GM12801 (cell line): Measurements from ENCODE around the gene CLEC3B.

Source experiments
- TF ChIP-seq, protein P1 (sequence below): IDR thresholded peaks from one replicate; pipeline ENCODE4 v1.5.1; 2011; ENCODE audit warnings: control low read depth; ENCODE audit not compliant: insufficient read length; ENCODE audit errors: extremely low read depth

CLEC3B gene

DNA sequence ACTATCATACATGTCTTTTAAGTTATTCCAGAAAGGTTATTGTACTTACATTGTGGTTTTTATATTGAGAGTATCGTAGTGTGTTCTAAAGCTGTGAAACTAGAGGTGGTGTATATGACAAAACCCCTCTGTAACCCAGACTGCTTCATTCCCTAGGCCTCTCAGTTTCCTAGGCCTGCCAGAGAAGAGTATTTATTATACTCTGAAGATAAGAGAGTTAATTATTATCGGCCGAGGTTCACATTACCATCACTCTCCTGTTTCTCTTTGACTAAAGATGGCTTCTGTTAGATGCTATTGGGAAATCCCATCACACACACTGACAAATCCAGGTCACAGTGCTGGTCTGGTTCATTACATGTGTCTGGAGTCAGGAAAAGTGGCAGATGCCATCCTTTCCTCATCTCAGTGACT is 29.5 kb upstream of the CLEC3B start:
- TF ChIP-seq, protein P1, sequence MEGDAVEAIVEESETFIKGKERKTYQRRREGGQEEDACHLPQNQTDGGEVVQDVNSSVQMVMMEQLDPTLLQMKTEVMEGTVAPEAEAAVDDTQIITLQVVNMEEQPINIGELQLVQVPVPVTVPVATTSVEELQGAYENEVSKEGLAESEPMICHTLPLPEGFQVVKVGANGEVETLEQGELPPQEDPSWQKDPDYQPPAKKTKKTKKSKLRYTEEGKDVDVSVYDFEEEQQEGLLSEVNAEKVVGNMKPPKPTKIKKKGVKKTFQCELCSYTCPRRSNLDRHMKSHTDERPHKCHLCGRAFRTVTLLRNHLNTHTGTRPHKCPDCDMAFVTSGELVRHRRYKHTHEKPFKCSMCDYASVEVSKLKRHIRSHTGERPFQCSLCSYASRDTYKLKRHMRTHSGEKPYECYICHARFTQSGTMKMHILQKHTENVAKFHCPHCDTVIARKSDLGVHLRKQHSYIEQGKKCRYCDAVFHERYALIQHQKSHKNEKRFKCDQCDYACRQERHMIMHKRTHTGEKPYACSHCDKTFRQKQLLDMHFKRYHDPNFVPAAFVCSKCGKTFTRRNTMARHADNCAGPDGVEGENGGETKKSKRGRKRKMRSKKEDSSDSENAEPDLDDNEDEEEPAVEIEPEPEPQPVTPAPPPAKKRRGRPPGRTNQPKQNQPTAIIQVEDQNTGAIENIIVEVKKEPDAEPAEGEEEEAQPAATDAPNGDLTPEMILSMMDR: no peak

DNA sequence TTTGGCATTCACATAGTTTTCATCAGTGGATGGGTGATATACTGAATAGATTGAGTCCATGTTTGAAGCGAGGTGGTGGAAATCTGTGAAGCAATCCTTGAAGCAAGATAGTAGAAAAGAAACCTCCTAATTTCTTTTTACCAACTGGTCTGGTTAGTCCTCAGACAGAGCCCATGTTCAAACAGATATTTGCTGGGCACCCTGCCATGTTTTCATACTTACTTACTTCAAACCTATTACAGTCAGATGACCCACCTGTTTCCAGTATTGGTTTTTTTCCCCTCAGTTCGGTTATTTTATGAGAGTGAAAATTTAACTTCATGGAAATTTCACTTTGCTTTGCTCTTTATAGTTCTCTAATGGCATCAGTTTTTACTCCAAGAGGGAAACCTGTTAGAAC is 26.3 kb upstream of the CLEC3B start:
- TF ChIP-seq, protein P1: no peak

DNA sequence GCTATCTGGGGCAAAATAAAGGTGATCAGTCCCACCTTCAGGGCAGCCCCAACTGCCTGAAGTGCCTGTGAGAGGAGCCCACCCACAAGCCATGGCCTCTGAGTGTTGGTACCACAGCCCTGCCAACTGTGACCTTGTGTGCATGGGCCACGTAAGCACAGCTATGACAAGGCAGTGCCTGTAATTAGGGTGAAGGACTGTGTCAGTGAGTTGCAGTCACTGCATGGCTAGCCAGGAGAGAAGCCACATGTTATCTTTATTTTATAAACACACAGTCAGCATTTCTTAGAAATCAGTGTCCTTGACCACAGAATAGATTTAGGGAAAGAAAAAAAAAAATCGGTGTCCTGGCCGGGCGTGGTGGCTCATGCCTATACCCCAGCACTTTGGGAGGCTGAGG is 25.3 kb upstream of the CLEC3B start:
- TF ChIP-seq, protein P1: no peak

DNA sequence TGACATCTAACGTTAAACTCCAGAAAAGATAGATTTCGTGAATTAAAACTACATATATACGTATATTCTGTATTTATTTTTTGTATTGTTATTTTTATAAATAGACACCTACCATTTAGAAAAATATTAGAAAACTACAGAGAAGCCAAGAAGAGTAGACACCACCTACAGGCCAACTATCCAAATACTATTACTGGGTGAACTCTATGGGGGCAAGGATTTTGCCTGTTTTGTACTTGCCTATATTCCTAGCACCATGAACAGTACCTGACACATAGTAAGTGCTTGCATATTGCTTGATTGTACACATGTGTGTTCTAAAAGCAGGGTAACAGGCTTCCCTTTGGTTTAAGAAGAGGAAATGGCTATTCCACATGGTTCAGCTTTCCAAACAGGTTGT is 24.4 kb upstream of the CLEC3B start:
- TF ChIP-seq, protein P1: no peak

DNA sequence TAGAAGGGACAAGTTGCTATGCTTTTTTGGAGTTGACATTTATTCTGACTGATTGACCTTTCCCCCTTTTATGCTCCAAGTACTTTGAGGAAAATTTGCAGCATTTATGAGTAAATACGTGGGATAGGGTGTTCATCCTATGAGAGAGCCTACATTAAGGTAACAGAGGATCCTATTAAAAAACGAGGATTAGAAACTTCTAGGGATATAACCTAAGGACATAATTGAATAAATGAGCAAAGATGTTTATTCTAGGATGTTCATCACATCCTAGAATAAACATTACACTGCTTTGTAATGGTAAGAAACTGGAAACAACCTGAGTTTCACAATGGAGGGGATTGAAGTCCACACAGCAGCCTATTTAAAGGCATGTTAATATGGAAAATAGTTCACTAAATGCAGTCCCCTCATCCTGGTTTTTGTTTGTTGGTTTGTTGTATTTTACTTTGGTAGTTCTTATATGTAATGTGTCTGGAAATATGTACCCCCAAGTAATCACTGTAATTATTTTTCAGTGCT is 23.9 kb upstream of the CLEC3B start:
- TF ChIP-seq, protein P1: no peak

DNA sequence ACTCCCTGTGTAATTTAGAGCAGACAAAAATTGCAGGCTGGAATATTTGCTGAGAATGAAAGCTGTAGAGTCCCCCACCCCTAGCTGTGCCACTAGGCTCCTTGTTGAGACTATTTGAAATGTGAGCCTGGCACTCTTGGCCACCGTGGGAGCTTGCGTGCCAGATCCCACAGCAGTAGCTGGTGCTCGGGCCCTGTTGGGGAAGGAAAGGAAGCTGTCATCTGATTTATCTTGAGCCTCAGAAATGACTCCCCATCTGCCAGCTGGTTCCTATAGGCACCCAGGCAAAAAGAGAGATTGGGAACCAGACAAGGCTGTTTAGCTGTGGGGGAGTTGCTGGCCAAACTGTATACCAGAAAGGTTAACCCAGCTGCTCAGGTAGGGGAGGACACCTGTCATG is 23.4 kb upstream of the CLEC3B start:
- TF ChIP-seq, protein P1: no peak

DNA sequence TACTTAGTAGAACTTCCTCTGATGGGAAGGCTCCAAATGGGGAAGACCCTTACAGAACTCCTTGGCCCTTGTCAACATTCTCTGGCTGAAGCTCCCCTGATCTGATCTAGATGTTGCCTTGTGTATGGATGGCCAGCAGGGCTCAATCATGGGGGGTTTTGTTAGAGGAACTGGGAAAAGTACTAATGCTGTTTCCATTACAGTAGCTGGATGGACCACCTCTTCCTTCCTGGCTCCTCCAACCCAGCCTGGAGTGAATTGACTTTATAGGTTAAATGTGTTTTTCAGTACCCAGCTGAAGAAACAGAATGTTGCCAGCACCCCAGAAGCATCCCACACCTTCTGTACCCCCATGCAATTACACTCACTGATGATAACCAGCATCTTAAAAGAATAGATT is 22.7 kb upstream of the CLEC3B start:
- TF ChIP-seq, protein P1: no peak

DNA sequence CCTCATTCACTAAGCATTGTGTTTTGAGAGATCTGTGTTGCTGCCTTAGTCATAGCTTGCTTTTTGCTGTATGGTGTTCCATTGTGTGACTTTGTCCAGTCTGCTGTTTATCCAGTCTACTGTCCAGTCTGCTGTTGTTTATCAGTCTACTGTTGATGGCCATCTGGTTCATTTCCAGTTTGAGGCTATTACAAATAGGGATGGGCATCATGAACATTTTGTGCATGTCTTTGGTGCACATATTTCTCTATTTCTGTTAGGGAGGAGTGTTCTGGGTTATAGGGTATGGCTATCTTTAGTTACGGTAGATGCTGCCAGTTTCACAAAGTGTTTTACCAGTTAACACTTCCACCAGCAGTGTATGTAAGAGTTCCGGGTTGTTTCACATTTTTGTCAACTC is 22.2 kb upstream of the CLEC3B start:
- TF ChIP-seq, protein P1: no peak
